HL-60 (cell line): ENCODE results near the gene ZMIZ1.

Source experiments
- CTCF ChIP-seq: IDR thresholded peaks from one replicate; pipeline ENCODE4 v1.5.1; 2011; ENCODE audit warnings: low read length, control low read depth, inconsistent platforms; ENCODE audit not compliant: insufficient read depth
- GABPA ChIP-seq: IDR thresholded peaks from 2 replicates; pipeline ENCODE4 v1.6.1; 2012; ENCODE audit warnings: low read depth
- POLR2AphosphoS5 ChIP-seq: IDR thresholded peaks from 2 replicates; pipeline ENCODE4 v1.6.1; 2012; ENCODE audit warnings: low read depth
- REST ChIP-seq: IDR thresholded peaks from 2 replicates; pipeline ENCODE4 v1.6.1; 2012; ENCODE audit warnings: low read depth; ENCODE audit not compliant: insufficient replicate concordance

GRCh38 chr10:79335094-79335469 lies 266.3 kb downstream of the ZMIZ1 start:
- TF ChIP-seq CTCF (no peak), GABPA (no peak), POLR2AphosphoS5 (no peak), REST (no peak)
